ENCODE results near the gene MESP2.

The MESP2 gene

GRCh38 chr15:89818287-89818686, 42.2 kb downstream of the MESP2 start:
- no peak for TF ChIP-seq ZNF274 (IDR thresholded peaks at IDR 0.05; ENCODE audit: low read depth, low read length)

GRCh38 chr15:89820666-89821611, 44.8 kb downstream of the MESP2 start:
- H3K4me3 ChIP-seq (ENCODE audit: low read length) = no peak overlapping the region
- TF ChIP-seq ZNF274 (IDR thresholded peaks at IDR 0.05; ENCODE audit: low read depth, low read length) = no peak

More at GRCh38 chr15:89818287-89818686, 42.2 kb downstream of the MESP2 start:
- no peak overlapping the region for H3K4me3 ChIP-seq (ENCODE audit: low read length)

GRCh38 chr15:89822026-89822425, 45.9 kb downstream of the MESP2 start:
- TF ChIP-seq ZNF274 (IDR thresholded peaks at IDR 0.05; ENCODE audit: low read depth, low read length) = no peak
- H3K4me3 ChIP-seq (ENCODE audit: low read length) = no peak overlapping the region

- no peak for TF ChIP-seq ZNF274 (IDR thresholded peaks at IDR 0.05; ENCODE audit: low read depth, low read length)
- H3K4me3 ChIP-seq (ENCODE audit: low read length) = no peak overlapping the region
Observed at GRCh38 chr15:89822611-89822950, 46.4 kb downstream of the MESP2 start.

GRCh38 chr15:89822951-89823711, 47.0 kb downstream of the MESP2 start:
- H3K4me3 ChIP-seq (ENCODE audit: low read length) = no peak overlapping the region
- TF ChIP-seq ZNF274 (IDR thresholded peaks at IDR 0.05; ENCODE audit: low read depth, low read length) = no peak

GRCh38 chr15:89823836-89824606, 47.9 kb downstream of the MESP2 start:
- no peak overlapping the region for H3K4me3 ChIP-seq (ENCODE audit: low read length)
- no peak for TF ChIP-seq ZNF274 (IDR thresholded peaks at IDR 0.05; ENCODE audit: low read depth, low read length)

- TF ChIP-seq ZNF274 (IDR thresholded peaks at IDR 0.05; ENCODE audit: low read depth, low read length) = no peak
- no peak overlapping the region for H3K4me3 ChIP-seq (ENCODE audit: low read length)
Observed at GRCh38 chr15:89824607-89824867, 48.4 kb downstream of the MESP2 start.

- no peak overlapping the region for H3K4me3 ChIP-seq (ENCODE audit: low read length)
- TF ChIP-seq ZNF274 (IDR thresholded peaks at IDR 0.05; ENCODE audit: low read depth, low read length) = no peak
Observed at GRCh38 chr15:89825271-89825940, 49.3 kb downstream of the MESP2 start.

GRCh38 chr15:89826671-89827655, 50.8 kb downstream of the MESP2 start:
- no peak for TF ChIP-seq ZNF274 (IDR thresholded peaks at IDR 0.05; ENCODE audit: low read depth, low read length)
- H3K4me3 ChIP-seq (ENCODE audit: low read length) = no peak overlapping the region

- no peak overlapping the region for H3K4me3 ChIP-seq (ENCODE audit: low read length)
- TF ChIP-seq ZNF274 (IDR thresholded peaks at IDR 0.05; ENCODE audit: low read depth, low read length) = no peak
Observed at GRCh38 chr15:89827829-89828228, 51.7 kb downstream of the MESP2 start.

Measured in GM08714 (cell line).